SK-N-SH (cell line): ENCODE measurements around the gene AQP5.

ENCODE experiments used
- CTCF ChIP-seq: fragments of 200-600 bp; sonication (generic); IDR thresholded peaks from 2 replicates; pipeline ENCODE4 v1.6.1; 2017; ENCODE audit warnings: antibody characterized with exemption, mild to moderate bottlenecking, moderate library complexity
- EP300 ChIP-seq, 2 experiments: IDR thresholded peaks; 2 replicates each; pipeline versions ENCODE4 v1.4.0 to v1.6.1; 2012; ENCODE audit warnings: borderline replicate concordance in 1 of 2, low read depth in 1 of 2, low read length in 1 of 2
- MAX ChIP-seq: IDR thresholded peaks from 2 replicates; pipeline ENCODE4 v1.4.0; 2012; ENCODE audit warnings: low read depth
- MXI1 ChIP-seq: IDR thresholded peaks from 2 replicates; pipeline ENCODE4 v1.6.1; 2012; ENCODE audit warnings: mild to moderate bottlenecking, low read depth, low read length, improper control_type of control experiment
- RAD21 ChIP-seq: IDR thresholded peaks from 2 replicates; pipeline ENCODE4 v1.6.1; 2012; ENCODE audit warnings: mild to moderate bottlenecking, low read length
- RFX5 ChIP-seq: IDR thresholded peaks from 2 replicates; pipeline ENCODE4 v1.6.1; 2012; ENCODE audit warnings: mild to moderate bottlenecking, improper control_type of control experiment, low read length
- TAF1 ChIP-seq: IDR thresholded peaks from 2 replicates; pipeline ENCODE4 v1.6.1; 2012; ENCODE audit warnings: low read depth, mild to moderate bottlenecking, low read length, moderate library complexity, borderline replicate concordance
- TF ChIP-seq, protein P1 (sequence below): IDR thresholded peaks from 2 replicates; pipeline ENCODE4 v1.4.0; 2012; ENCODE audit warnings: low read depth, borderline replicate concordance

- TF ChIP-seq RFX5, result no peak
- TF ChIP-seq CTCF, result no peak
- TF ChIP-seq EP300 (IDR thresholded peaks at IDR 0.05; ENCODE audit: borderline replicate concordance in 1 of 2, low read depth in 1 of 2, low read length in 1 of 2), result no peak
- TF ChIP-seq TAF1, result no peak
- no peak for TF ChIP-seq MXI1
- TF ChIP-seq, protein P1, sequence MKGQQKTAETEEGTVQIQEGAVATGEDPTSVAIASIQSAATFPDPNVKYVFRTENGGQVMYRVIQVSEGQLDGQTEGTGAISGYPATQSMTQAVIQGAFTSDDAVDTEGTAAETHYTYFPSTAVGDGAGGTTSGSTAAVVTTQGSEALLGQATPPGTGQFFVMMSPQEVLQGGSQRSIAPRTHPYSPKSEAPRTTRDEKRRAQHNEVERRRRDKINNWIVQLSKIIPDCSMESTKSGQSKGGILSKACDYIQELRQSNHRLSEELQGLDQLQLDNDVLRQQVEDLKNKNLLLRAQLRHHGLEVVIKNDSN, result no peak
- no peak for TF ChIP-seq RAD21
- no peak for TF ChIP-seq MAX
Observed at GRCh38 chr12:49972129-49972528, 10.5 kb downstream of the AQP5 start.
